ENCODE results near the gene MYO1H. TPM values are rescaled to one million over a fixed set of nuclear protein-coding genes. Genes with fewer than 3 reads are reported as not detected.

Gene MYO1H
- total RNA-seq, 1 experiment from 2014 or later, result not detected

GRCh38 chr12:109469517-109469916, 121.8 kb downstream of the MYO1H start:
- H3K9me3 ChIP-seq (ENCODE audit: control insufficient read depth in 1 of 2, insufficient read depth in 1 of 2, low read depth in 1 of 2, low read length in 2 of 2), result no peaks in the 10 kb centered on the region
- 0 out of 2 replicates have a peak, but pooled peaks cover 4% of the 10 kb centered on the region for H4K20me1 ChIP-seq (ENCODE audit: insufficient read depth)
- H2AFZ ChIP-seq (ENCODE audit: low read depth, low read length, poor library complexity, severe bottlenecking), result no peak overlapping the region
- DNase-seq (ENCODE audit: low read depth, low spot score), result no peak
- peaks cover 3 to 9% of the 10 kb centered on the region in 2 experiments for H3K4me1 ChIP-seq (ENCODE audit: control insufficient read depth in 1 of 2, insufficient read depth in 2 of 2, low read length in 2 of 2)
- TF ChIP-seq ATF3 (IDR thresholded peaks at IDR 0.05), result no peak
- TF ChIP-seq POLR2A (IDR thresholded peaks at IDR 0.05; ENCODE audit: borderline replicate concordance, extremely low read depth, insufficient read depth, insufficient read length), result no peak
- no peak for TF ChIP-seq ZNF274 (IDR thresholded peaks at IDR 0.05; ENCODE audit: low read depth, low read length)
- TF ChIP-seq EGR1 (IDR thresholded peaks at IDR 0.05; ENCODE audit: low read depth), result no peak
- no peak for TF ChIP-seq CTCF (IDR thresholded peaks at IDR 0.05 in 2 of 3, conservative IDR thresholded peaks at IDR 0.05 in 1 of 3; ENCODE audit: borderline replicate concordance in 1 of 3, insufficient read depth in 1 of 3, low read depth in 2 of 3, low read length in 2 of 3)
- TF ChIP-seq ELF1 (IDR thresholded peaks at IDR 0.05; ENCODE audit: borderline replicate concordance, low read depth), result no peak
- TF ChIP-seq FOSL1 (IDR thresholded peaks at IDR 0.05; ENCODE audit: low read depth), result no peak
- TF ChIP-seq YY1 (IDR thresholded peaks at IDR 0.05; ENCODE audit: extremely low read depth, insufficient replicate concordance, low read depth, low read length), result no peak
- TF ChIP-seq TCF7L2 (IDR thresholded peaks at IDR 0.05; ENCODE audit: borderline replicate concordance, extremely low read depth, insufficient read depth, insufficient read length), result no peak
- no peak for TF ChIP-seq POLR2AphosphoS5 (IDR thresholded peaks at IDR 0.05; ENCODE audit: low read depth, low read length)
- no peak for TF ChIP-seq CEBPB (IDR thresholded peaks at IDR 0.05; ENCODE audit: low read depth)
- no peak for TF ChIP-seq EZH2phosphoT487 (IDR thresholded peaks at IDR 0.05; ENCODE audit: borderline replicate concordance)
- TF ChIP-seq ZBTB33 (IDR thresholded peaks at IDR 0.05; ENCODE audit: extremely low read depth, insufficient replicate concordance, low read length), result no peak
- no peak for TF ChIP-seq MAX (IDR thresholded peaks at IDR 0.05)
- TF ChIP-seq SIN3A (IDR thresholded peaks at IDR 0.05; ENCODE audit: low read depth), result no peak
- no peak for TF ChIP-seq RAD21 (IDR thresholded peaks at IDR 0.05; ENCODE audit: low read depth)
- intact Hi-C loops (cut with micrococcal nuclease), result no loop called here
- H3K4me2 ChIP-seq (ENCODE audit: low read length), result no peak overlapping the region
- no TSS peak for BruUV-seq (replicated peaks)
- H3K9ac ChIP-seq (ENCODE audit: low read length), result no peak overlapping the region
- no peak overlapping the region for H3K27ac ChIP-seq (ENCODE audit: low read depth, low read length)
- ChIA-PET POLR2A (no interaction called here), RAD21 (ENCODE audit: low non-redundant PET in 1 of 2, low total read pairs in 2 of 2, uncharacterized antibody in 2 of 2, unreplicated experiment in 2 of 2) (no interaction called here), CTCF (no interaction called here)
- H3K36me3 ChIP-seq (ENCODE audit: control insufficient read depth in 1 of 2, insufficient read depth in 2 of 2, low read length in 2 of 2), result peaks cover 5 to 19% of the 10 kb centered on the region in 2 experiments; a peak in 3 of 4 replicates
- no peaks in the 10 kb centered on the region for H3K9me2 ChIP-seq (ENCODE audit: insufficient read depth)
- H3K4me3 ChIP-seq (replicated peaks in 1 of 2; ENCODE audit: low read depth in 1 of 2, low read length in 2 of 2), result no peak overlapping the region
- peaks cover 75% of the 10 kb centered on the region for H3K79me2 ChIP-seq (ENCODE audit: insufficient read depth, low read length)
- ATAC-seq, result no peak
- no peaks in the 10 kb centered on the region for H3K27me3 ChIP-seq (ENCODE audit: insufficient read depth, low read length)

All from HCT116 (cell line).